GM19351 (cell line): ENCODE results near the gene REM2.

Experiments used
- ATAC-seq: cut with Tn5 transposase; IDR thresholded peaks from one replicate; pipeline ENCODE4 v1.9.1; 2021; ENCODE audit warnings: mild to moderate bottlenecking, moderate library complexity; ENCODE audit not compliant: unreplicated experiment

Gene REM2, protein sequence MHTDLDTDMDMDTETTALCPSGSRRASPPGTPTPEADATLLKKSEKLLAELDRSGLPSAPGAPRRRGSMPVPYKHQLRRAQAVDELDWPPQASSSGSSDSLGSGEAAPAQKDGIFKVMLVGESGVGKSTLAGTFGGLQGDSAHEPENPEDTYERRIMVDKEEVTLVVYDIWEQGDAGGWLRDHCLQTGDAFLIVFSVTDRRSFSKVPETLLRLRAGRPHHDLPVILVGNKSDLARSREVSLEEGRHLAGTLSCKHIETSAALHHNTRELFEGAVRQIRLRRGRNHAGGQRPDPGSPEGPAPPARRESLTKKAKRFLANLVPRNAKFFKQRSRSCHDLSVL

DNA sequence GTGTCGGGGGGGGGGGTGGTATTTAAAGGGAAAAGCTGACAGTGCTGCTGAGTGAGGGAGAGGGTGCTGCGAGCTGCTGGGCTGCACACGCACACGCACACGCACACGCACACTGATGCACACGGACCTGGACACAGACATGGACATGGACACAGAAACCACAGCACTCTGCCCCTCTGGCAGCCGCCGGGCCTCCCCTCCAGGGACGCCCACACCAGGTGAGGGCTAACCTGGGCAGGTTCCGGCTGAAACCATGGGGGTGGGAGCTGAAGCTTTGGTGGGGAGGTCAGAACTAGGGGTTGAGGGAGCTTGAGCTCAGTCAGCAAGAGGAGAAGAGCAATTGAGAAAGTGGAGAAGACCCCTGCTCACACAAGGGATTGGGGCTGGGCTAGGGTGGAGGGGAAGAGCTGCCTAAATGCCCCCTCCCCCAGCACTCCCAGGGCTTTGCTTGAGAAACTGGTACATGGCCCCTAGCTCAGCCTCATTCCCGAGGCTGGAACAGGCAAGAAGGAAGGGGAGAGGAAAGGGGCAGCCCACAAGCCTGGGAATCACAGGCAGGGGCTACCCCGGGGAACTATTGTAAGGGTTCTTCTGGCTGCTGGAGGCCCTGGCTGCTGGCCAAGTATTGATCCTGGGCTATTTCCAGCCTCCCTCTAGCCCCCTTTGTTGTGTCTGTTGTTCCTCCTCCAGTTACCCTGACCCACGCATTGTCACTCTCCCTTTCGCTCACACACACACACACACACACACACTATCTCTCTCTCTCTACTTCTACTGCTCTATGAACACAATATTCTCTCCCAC is at the start of gene REM2:
REM2 (plus strand) TSS at position 50 of the 804 bp plus-strand sequence; CDS start at position 116, 66 bp downstream.
- no peak for ATAC-seq

DNA sequence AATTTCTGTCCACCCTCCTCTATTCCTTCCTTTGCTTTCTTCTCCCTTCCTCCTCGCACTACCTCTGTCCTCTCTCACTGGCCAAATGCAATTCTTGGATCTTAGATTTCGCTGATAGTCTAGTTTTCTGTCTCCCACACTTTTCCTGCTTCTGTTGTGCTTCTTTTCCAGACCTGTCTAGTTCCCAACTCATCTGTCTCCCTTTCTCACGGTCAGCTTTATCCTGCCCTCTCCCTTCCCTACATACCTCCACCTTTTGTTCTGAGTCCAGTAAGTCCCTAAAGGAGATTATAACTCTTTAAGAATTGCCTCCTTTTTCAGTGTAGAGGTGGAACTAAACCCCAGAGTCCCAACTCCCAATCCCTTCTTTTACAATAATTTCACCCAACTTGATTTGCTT is 47.5 kb upstream of the REM2 start:
- ATAC-seq: no peak

DNA sequence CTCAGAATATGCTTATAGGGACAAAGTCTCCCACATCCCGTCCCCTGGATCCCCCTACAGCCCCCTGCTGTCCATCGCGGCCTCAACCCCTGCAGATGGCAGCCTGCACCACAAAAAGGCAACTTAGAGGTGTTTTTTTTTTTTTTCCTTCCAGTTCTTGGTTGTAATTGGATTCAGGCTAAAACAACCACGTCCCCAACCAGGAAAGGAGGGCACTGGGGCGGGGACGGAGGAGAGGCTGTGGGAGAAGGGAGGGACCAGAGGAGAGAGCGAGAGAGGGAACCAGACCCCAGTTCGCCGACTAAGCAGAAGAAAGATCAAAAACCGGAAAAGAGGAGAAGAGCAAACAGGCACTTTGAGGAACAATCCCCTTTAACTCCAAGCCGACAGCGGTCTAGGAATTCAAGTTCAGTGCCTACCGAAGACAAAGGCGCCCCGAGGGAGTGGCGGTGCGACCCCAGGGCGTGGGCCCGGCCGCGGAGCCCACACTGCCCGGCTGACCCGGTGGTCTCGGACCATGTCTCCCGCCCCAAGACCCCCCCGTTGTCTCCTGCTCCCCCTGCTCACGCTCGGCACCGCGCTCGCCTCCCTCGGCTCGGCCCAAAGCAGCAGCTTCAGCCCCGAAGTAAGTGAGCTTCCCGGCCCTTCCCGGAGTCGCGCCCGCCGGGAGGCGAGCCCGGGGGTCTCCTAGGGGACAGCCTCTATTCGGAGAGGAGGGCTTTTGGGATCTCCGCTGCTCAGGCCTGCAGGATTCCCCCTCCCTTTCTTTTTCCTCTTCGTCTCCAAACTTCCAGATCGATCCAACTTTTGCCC is 46.5 kb upstream of the REM2 start, which contains the start of gene MMP14:
MMP14 (plus strand) TSS at position 285 of the 813 bp plus-strand sequence; CDS start at position 518, 233 bp downstream.
- ATAC-seq: no peak

DNA sequence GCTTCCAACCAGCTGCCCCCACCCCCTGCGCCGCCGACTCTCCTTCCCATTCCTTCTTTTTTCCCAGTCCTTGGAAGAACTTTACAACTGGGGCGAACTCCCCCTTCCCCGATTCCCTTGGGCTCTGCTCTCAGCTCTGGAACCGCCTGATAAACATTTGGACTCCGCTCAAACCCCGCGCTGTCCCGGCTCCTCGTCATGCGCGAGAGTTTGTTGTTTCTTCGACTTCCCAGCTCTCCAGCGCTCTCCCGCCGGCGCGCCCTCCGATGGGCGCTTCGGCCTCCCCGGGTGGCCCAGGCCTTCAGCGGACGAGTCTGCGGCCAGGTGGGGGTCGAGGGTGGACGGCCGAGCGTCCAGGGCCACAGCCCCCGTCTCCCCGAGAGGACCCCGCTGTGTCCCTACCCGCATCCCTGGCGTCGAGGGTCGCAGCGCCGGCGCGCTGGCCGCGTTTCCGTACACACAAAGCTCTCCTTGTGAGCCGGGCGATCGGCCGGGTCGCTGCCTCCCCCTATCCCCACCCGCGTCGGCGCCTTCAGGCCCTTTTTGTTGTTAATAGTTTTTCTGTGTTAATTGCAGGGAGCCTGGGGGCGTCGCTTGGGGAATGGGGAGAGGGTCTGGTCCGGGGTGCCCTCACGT is 45.8 kb upstream of the REM2 start:
- ATAC-seq: no peak

DNA sequence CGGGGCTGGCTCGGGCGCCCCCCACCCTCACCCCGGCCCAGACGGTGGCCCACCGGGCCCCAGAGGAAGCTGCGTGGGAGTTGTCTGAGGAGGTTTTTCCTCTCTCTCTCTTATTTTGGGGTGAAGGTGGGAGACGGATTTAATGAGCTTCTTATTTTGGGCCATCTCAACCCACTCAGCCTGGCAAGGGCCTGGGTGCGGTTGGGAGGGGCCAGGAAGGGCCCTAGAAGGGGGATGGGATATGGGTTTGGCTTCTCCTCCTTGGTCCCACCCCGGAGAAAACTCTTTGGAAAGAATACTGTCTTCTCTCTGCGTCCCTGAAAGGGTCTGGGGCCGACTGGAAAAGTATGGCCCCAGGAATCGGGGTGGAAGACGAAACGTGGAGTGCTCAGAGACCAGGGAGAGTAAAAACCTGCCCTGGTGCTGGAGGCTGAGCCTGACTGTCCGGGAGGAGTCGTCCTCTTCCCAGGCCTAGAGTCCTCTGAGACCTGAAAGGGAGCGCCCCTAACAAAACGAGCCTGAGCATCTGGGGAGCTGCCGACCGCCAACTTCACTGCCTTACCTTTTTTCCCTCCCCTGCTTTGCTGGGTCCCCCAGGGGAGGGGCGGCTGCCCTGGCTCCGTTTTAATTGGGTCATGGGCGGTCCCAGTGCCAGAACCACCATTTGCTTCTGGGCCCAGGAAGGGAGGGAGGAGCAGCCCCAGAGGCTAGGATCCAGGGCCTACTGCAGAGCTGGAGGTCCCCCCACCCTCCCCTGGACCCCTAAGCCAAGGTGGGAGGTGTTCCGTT is 45.1 kb upstream of the REM2 start:
- no peak for ATAC-seq

DNA sequence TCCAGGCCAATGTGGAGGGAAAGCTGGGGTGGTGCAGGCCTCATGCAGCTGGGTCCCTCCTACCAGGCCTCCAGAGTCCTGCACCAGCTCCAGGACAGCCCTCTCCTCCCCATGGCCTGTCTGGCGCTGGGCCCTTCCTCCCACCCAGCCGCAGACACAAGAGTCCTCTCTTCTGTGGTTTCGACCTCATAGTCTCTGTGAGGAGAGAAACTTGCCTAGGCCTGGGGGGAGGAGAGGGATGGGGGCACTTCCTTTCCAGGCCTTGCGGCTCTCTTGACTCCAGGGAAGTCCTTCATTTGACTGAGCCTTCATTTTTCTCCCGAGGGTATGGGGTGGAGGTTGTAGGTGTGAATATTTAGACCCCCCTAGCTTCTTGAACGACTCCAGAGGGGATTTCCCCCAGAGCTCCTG is 44.4 kb upstream of the REM2 start:
- no peak for ATAC-seq

DNA sequence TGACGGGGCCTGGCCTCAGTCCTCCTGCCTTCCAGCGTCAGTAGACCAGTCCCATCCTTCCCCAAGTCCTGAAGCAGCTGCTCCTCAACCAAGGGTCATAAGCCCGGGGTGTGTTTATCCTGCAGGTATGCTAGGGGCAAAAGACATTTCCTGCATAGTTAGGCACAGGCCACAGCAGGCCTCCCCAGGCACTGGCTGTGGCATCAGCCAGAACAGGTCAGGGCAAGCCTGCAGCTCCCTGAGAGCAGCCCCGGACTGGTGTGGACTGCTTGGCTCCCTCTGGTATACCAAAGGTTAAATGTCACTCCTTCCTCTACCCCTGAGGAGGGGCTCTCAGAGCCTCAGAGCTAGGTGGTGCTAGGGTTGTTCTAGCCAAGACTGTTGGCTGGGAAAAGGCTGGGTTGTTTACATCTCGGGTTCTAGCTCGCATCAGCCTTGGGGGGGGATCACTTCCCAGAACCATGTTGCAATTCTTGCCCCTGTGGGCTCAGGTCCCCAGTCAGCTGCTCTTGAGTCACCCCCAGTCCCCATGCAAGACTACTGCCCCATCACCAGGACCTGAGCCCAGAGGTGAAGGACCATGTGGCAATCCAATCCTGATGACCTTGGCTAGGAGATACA is 43.8 kb upstream of the REM2 start:
- no peak for ATAC-seq

DNA sequence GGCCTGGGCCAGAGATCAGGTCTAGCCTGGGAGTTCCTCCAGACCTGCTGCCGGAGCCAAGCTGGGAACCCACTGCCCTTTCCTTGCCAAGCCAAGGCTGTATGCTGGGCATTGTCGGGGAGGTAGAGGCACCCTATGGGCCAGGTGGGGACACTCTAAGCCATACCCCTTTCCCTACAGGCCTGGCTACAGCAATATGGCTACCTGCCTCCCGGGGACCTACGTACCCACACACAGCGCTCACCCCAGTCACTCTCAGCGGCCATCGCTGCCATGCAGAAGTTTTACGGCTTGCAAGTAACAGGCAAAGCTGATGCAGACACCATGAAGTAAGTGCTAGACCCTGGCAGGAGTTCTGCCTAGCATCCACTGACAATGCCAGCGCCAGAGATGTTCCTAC is 41.7 kb upstream of the REM2 start:
- no peak for ATAC-seq

DNA sequence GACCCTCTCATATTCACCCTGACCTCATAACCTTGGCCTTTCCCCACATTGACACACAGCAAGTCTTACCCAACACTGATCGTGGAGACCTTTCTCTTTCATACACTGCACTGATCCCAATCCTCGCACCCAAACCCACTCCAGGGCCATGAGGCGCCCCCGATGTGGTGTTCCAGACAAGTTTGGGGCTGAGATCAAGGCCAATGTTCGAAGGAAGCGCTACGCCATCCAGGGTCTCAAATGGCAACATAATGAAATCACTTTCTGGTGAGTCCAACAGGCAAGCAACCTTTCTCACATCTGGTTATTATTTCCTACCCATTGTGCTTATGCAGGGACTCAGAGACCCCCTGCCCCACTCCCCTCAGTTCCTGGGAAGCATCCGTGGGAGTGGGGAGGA is 41.3 kb upstream of the REM2 start:
- ATAC-seq: no peak

DNA sequence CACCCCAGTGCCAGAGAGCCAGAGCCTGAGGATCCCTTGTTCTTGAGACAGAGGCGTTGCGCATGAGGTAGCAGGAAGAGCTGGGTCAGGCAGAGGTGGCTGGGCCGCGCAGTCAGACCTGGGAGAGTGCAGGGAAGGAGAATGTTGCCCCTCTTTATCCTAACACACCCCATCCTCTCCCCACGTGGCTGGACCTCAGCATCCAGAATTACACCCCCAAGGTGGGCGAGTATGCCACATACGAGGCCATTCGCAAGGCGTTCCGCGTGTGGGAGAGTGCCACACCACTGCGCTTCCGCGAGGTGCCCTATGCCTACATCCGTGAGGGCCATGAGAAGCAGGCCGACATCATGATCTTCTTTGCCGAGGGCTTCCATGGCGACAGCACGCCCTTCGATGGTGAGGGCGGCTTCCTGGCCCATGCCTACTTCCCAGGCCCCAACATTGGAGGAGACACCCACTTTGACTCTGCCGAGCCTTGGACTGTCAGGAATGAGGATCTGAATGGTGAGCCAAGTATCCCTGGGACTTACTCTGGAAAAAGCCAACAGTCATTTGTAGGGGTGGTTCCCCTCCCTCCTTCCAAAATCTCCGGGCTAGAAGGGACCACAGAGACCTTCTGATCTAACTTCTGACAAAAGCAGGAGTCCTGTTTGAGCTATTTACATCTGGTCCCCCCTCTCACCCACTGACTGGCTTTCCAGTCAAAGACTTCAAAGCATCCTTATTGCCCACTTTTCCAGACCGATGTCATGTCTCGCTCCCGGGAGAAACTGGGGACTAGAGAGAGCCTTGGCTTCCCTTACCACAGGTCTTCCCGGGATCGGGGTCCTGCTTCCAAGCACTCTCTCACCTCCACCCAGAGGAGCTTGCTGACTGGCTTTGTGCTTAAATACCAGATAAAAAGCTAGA is 40.6 kb upstream of the REM2 start:
- no peak for ATAC-seq

DNA sequence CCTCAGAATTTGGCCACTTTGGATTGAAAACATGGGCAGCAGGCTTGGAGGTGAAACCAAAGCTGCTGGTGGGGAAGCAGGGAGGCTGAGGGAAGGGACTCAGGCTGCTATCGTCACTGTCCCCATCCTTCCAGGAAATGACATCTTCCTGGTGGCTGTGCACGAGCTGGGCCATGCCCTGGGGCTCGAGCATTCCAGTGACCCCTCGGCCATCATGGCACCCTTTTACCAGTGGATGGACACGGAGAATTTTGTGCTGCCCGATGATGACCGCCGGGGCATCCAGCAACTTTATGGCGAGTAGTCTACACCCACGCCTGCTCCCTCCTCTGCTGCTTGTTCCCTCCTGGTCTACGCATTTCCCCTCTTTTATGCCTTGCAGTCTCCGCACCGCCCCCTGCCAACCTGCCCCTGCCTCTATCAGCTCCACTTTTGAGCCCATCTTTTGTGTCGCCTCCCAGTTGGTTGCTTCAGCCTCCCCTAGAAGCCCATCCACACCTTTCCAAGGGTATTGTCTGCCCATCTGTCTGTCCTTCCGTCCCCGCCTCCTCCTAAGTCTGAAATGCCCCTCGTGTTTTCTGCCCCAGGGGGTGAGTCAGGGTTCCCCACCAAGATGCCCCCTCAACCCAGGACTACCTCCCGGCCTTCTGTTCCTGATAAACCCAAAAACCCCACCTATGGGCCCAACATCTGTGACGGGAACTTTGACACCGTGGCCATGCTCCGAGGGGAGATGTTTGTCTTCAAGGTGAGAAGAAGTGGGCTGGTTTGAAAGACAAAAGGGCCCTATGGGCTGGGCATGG is 39.7 kb upstream of the REM2 start:
- ATAC-seq: no peak

DNA sequence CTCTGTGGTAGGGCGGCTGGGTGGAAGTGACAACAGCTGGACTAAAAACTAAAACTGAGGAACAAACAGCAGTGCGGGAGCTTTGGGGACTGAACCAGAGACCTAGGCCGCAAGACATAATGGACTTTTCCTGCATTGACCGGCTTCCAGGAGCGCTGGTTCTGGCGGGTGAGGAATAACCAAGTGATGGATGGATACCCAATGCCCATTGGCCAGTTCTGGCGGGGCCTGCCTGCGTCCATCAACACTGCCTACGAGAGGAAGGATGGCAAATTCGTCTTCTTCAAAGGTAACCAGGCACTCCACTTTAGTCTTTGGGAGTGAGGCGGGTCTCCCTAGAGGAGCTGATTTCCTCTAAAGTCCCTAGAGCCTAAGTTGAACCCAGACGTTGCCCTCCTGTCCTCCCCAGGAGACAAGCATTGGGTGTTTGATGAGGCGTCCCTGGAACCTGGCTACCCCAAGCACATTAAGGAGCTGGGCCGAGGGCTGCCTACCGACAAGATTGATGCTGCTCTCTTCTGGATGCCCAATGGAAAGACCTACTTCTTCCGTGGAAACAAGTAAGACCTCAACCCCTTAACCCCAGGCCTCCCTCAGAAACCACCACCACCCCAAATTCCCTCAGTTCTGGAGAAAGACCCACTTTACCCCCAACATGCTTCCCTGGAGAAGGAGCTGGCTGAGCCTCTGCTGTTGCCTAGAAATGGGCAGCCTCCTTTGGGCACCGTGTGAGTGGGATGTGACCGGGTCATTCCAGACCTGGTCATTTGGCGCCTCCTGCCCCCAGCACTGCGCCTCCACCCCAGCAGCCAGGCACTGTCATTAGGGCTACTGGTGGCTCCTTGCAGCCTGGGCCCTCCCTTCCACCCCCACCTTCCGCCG is 38.6 kb upstream of the REM2 start:
- ATAC-seq: no peak

DNA sequence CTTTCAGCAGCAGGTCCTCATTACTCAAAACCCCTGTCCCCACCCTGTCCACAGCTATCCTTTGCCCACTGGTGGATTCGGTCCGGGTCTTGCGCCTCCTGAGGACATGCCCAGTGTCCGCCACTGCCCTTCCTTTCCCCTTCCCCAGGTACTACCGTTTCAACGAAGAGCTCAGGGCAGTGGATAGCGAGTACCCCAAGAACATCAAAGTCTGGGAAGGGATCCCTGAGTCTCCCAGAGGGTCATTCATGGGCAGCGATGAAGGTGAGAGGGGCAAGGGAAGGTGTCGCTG is 38.0 kb upstream of the REM2 start:
- no peak for ATAC-seq

DNA sequence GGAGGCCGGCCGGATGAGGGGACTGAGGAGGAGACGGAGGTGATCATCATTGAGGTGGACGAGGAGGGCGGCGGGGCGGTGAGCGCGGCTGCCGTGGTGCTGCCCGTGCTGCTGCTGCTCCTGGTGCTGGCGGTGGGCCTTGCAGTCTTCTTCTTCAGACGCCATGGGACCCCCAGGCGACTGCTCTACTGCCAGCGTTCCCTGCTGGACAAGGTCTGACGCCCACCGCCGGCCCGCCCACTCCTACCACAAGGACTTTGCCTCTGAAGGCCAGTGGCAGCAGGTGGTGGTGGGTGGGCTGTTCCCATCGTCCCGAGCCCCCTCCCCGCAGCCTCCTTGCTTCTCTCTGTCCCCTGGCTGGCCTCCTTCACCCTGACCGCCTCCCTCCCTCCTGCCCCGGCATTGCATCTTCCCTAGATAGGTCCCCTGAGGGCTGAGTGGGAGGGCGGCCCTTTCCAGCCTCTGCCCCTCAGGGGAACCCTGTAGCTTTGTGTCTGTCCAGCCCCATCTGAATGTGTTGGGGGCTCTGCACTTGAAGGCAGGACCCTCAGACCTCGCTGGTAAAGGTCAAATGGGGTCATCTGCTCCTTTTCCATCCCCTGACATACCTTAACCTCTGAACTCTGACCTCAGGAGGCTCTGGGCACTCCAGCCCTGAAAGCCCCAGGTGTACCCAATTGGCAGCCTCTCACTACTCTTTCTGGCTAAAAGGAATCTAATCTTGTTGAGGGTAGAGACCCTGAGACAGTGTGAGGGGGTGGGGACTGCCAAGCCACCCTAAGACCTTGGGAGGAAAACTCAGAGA is 37.0 kb upstream of the REM2 start:
- no peak for ATAC-seq

DNA sequence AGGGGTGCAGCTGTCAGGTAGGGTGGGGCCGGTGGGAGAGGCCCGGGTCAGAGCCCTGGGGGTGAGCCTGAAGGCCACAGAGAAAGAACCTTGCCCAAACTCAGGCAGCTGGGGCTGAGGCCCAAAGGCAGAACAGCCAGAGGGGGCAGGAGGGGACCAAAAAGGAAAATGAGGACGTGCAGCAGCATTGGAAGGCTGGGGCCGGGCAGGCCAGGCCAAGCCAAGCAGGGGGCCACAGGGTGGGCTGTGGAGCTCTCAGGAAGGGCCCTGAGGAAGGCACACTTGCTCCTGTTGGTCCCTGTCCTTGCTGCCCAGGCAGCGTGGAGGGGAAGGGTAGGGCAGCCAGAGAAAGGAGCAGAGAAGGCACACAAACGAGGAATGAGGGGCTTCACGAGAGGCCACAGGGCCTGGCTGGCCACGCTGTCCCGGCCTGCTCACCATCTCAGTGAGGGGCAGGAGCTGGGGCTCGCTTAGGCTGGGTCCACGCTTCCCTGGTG is 36.2 kb upstream of the REM2 start:
- ATAC-seq: no peak
